B cell (primary cell): Measurements from ENCODE around the gene KAZN. TPM values are rescaled to one million over a fixed set of nuclear protein-coding genes. Genes with fewer than 3 reads are reported as not detected.

Experiments
- ATAC-seq: fragments of 200-7000 bp; cut with Tn5 transposase; one replicate; pipeline ENCODE4 v1.10.0; 2021; ENCODE audit warnings: low read depth, mild to moderate bottlenecking, moderate number of reproducible peaks, moderate library complexity
- CTCF ChIA-PET: fragments of 350-600 bp; sonication (Branson Sonifier 250); formaldehyde crosslinking; loops from one replicate; lab custom pipeline; 2021; ENCODE audit warnings: antibody characterized with exemption, inconsistent platforms; lab: Charles Lee
- POLR2A ChIA-PET: fragments of 350-600 bp; sonication (Branson Sonifier 250); formaldehyde crosslinking; loops from one replicate; lab custom pipeline; 2021; ENCODE audit warnings: antibody characterized with exemption; lab: Charles Lee
- DNase-seq: peaks from one replicate; pipeline ENCODE4 v3.0.0; 2013
- H2AFZ ChIP-seq: 2 replicates; pipeline ENCODE4 v1.6.1; 2012; ENCODE audit warnings: mild to moderate bottlenecking, low read depth, low read length; ENCODE audit not compliant: insufficient read depth, poor library complexity, severe bottlenecking
- H3K27ac ChIP-seq, 2 donors: 1 replicate in 1 of 2; 2 replicates in 1 of 2; pipeline ENCODE4 v1.5.1; 2012 to 2013; ENCODE audit warnings: low read length in 2 of 2, mild to moderate bottlenecking in 2 of 2, moderate library complexity in 1 of 2
- H3K27me3 ChIP-seq, 4 experiments: fragments of 200-600 bp in 1 of 4; sonication (generic) in 1 of 4; replicated peaks in 1 of 4; 1 replicate in 2 of 4; 2 replicates in 2 of 4; pipeline versions ENCODE4 v1.6.1 to v1.7.0; 2013 to 2016; ENCODE audit warnings: low read length in 3 of 4, mild to moderate bottlenecking in 2 of 4, mixed read lengths in 1 of 4, moderate library complexity in 1 of 4; ENCODE audit not compliant: insufficient read depth in 4 of 4, control insufficient read depth in 3 of 4; ENCODE audit errors: control extremely low read depth in 1 of 4
- H3K36me3 ChIP-seq, 2 experiments: replicated peaks in 1 of 2; 1 replicate in 1 of 2; 2 replicates in 1 of 2; pipeline versions ENCODE4 v1.6.1 to v1.7.1; 2013; ENCODE audit warnings: low read length in 1 of 2; ENCODE audit not compliant: insufficient read depth in 2 of 2, control insufficient read depth in 1 of 2; ENCODE audit errors: control extremely low read depth in 1 of 2, extremely low read depth in 1 of 2
- H3K4me1 ChIP-seq, 2 donors: fragments of 200-600 bp in 1 of 2; sonication (generic) in 1 of 2; 1 replicate in 1 of 2; 2 replicates in 1 of 2; pipeline versions ENCODE4 v1.5.1 to v1.6.1; 2013 to 2017; ENCODE audit warnings: low read length in 2 of 2; ENCODE audit not compliant: control insufficient read depth in 2 of 2, insufficient read depth in 2 of 2
- H3K4me2 ChIP-seq: replicated peaks from 2 replicates; pipeline ENCODE3; 2012; ENCODE audit warnings: mild to moderate bottlenecking, low read depth, low read length; ENCODE audit not compliant: poor library complexity, severe bottlenecking
- H3K4me3 ChIP-seq, 5 experiments: fragments of 200-600 bp in 1 of 5; sonication (generic) in 1 of 5; 1 replicate in 3 of 5; 2 replicates in 2 of 5; pipeline versions ENCODE4 v1.5.1 to v1.7.0; 2011 to 2016; ENCODE audit warnings: low read length in 4 of 5, mild to moderate bottlenecking in 4 of 5, low read depth in 2 of 5, control low read depth in 1 of 5, moderate library complexity in 1 of 5; ENCODE audit not compliant: insufficient read depth in 1 of 5; ENCODE audit errors: control extremely low read depth in 1 of 5, extremely low read depth in 1 of 5
- H3K79me2 ChIP-seq: fragments of 200-600 bp; sonication (generic); one replicate; pipeline ENCODE4 v1.6.0; 2016; ENCODE audit warnings: low read length; ENCODE audit not compliant: control insufficient read depth, insufficient read depth
- H3K9ac ChIP-seq: fragments of 200-600 bp; sonication (generic); 2 replicates; pipeline ENCODE4 v1.6.1; 2017; ENCODE audit warnings: mild to moderate bottlenecking, low read length, moderate library complexity
- H3K9me3 ChIP-seq, 3 donors: one replicate each; pipeline versions ENCODE4 v1.6.1 to v1.7.1; 2013; ENCODE audit warnings: low read length in 2 of 3; ENCODE audit not compliant: control insufficient read depth in 2 of 3, insufficient read depth in 1 of 3; ENCODE audit errors: control extremely low read depth in 1 of 3
- H4K20me1 ChIP-seq: 2 replicates; pipeline ENCODE4 v1.6.0; 2012; ENCODE audit warnings: mild to moderate bottlenecking, low read length; ENCODE audit not compliant: insufficient read depth, control insufficient read depth, poor library complexity, severe bottlenecking
- H3K27ac Mint-ChIP-seq: one replicate; pipeline ENCODE4 v1.8.0; 2021; ENCODE audit warnings: mixed read lengths
- H3K27me3 Mint-ChIP-seq: one replicate; pipeline ENCODE4 v1.8.0; 2021; ENCODE audit warnings: mixed read lengths
- H3K4me1 Mint-ChIP-seq: one replicate; pipeline ENCODE4 v1.8.0; 2021; ENCODE audit warnings: mixed read lengths
- H3K4me3 Mint-ChIP-seq: one replicate; pipeline ENCODE4 v1.8.0; 2021; ENCODE audit warnings: mixed read lengths
- H3K9me3 Mint-ChIP-seq: one replicate; pipeline ENCODE4 v1.8.0; 2022; ENCODE audit warnings: mixed read lengths; ENCODE audit not compliant: insufficient read depth
- CTCF ChIP-seq: fragments of 200-600 bp; IDR thresholded peaks from one replicate; pipeline ENCODE4 v1.8.0; 2022; ENCODE audit warnings: antibody characterized with exemption, mild to moderate bottlenecking
- EZH2 ChIP-seq: IDR thresholded peaks from 2 replicates; pipeline ENCODE4 v1.6.1; 2012; ENCODE audit warnings: borderline replicate concordance, low read depth, mild to moderate bottlenecking, moderate library complexity, low read length; ENCODE audit not compliant: insufficient read depth, poor library complexity, severe bottlenecking
- WGBS: methylation state at CpG from one replicate; pipeline ENCODE4 v1.1.5; 2013; ENCODE audit warnings: missing lambda C conversion rate; ENCODE audit not compliant: insufficient coverage; 5-methylcytosine and 5-hydroxymethylcytosine counted together
- intact Hi-C: fragments of 100-400 bp; cut with micrococcal nuclease; formaldehyde crosslinking; loops from one replicate; pipeline ENCODE4 v1.10.0; 2022
- polyA plus RNA-seq: library from polyadenylated mRNA; depleted of rRNA; stranded (reverse); fragments of >200 nt; gene quantifications from 2 replicates; pipeline ENCODE4 v1.2.3, GENCODE V29; 2012
- total RNA-seq, 2 donors: library from RNA; stranded (reverse); fragments of 120-200 nt in 1 of 2; gene quantifications; 1 replicate in 1 of 2; 2 replicates in 1 of 2; pipeline versions ENCODE4 v1.2.3 to v1.2.4, GENCODE V29; 2013 to 2022

Gene KAZN
- total and polyA plus RNA-seq, 2 donors (not counting 1 experiment from before 2014, with no cell fraction given), result 0.13 to 0.39 TPM

GRCh38 chr1:14602136-14602535 lies 3.7 kb downstream of the KAZN start:
- Histone ChIP-seq H3K79me2 (no peaks in the 10 kb centered on the region), H3K9ac (no peak overlapping the region), H3K4me2 (no peak overlapping the region), H3K27me3 (peaks cover 0 to 45% (median 13%) of the 10 kb centered on the region in 4 experiments), H3K9me3 (peaks cover 0 to 4% (median 0%) of the 10 kb centered on the region in 3 donors), H3K27ac (no peak overlapping the region), H2AFZ (no peak overlapping the region), H3K4me1 (peaks cover 12 to 14% of the 10 kb centered on the region in 2 donors), H3K4me3 (no peak overlapping the region), H3K36me3 (no peaks in the 10 kb centered on the region), H4K20me1 (no peaks in the 10 kb centered on the region)
- Mint-ChIP-seq H3K27ac (no peak overlapping the region), H3K4me1 (peaks cover 9% of the 10 kb centered on the region), H3K9me3 (no peaks in the 10 kb centered on the region), H3K4me3 (no peak overlapping the region), H3K27me3 (peaks cover 50% of the 10 kb centered on the region)
- no peak for TF ChIP-seq CTCF
- TF ChIP-seq EZH2, result no peak
- intact Hi-C loops, result no loop called here
- 70% methylated on average over 9 of the region's 9 CpGs for WGBS
- ChIA-PET POLR2A (no interaction called here), CTCF (no interaction called here)
- no peak for DNase-seq
- ATAC-seq, result no peak

GRCh38 chr1:14603645-14604044 lies 5.2 kb downstream of the KAZN start:
- no CpG with 5 or more reads among the region's 2 CpGs for WGBS
- no peak overlapping the region for H2AFZ ChIP-seq
- Mint-ChIP-seq H3K27ac (no peak overlapping the region), H3K9me3 (no peaks in the 10 kb centered on the region), H3K27me3 (peaks cover 41% of the 10 kb centered on the region), H3K4me3 (no peak overlapping the region), H3K4me1 (peaks cover 9% of the 10 kb centered on the region)
- H3K27me3 ChIP-seq, result peaks cover 0 to 31% (median 10%) of the 10 kb centered on the region in 4 experiments
- no peaks in the 10 kb centered on the region for H3K79me2 ChIP-seq
- no peak overlapping the region for H3K9ac ChIP-seq
- TF ChIP-seq CTCF, result no peak
- no peak overlapping the region for H3K4me3 ChIP-seq
- no peaks in the 10 kb centered on the region for H4K20me1 ChIP-seq
- DNase-seq, result no peak
- ATAC-seq, result no peak
- no peaks in the 10 kb centered on the region for H3K36me3 ChIP-seq
- peaks cover 11 to 12% of the 10 kb centered on the region in 2 donors for H3K4me1 ChIP-seq
- ChIA-PET POLR2A (no interaction called here), CTCF (no interaction called here)
- H3K9me3 ChIP-seq, result no peaks in the 10 kb centered on the region
- H3K4me2 ChIP-seq, result no peak overlapping the region
- no peak overlapping the region for H3K27ac ChIP-seq
- intact Hi-C loops, result no loop called here
